ENCODE data around the gene SLC9A6. TPM values are rescaled to one million over a fixed set of nuclear protein-coding genes. Genes with fewer than 3 reads are reported as not detected.

SLC9A6 gene
- total and polyA plus RNA-seq, 9 of the 15 experiments (the other 6 are each of a cell fraction or from before 2014, with no cell fraction given), result 3.7 to 13.9 (median 9.9) TPM

- in situ Hi-C loops (cut with MboI) (loop anchor here (25.0 kb wide), 2 partner anchors 132 to 657 kb away; no protein-coding TSS in a partner anchor), intact Hi-C loops (cut with micrococcal nuclease) (loop anchor here (10.0 kb wide), 1 partner anchor 664 kb away; no protein-coding TSS in a partner anchor)
- Histone ChIP-seq H2AFZ (ENCODE audit: low read depth, low read length) (no peak overlapping the region), H3K79me2 (ENCODE audit: control insufficient read depth, insufficient read depth, low read length) (no peaks in the 10 kb centered on the region), H3K4me1 (replicated peaks in 1 of 2; ENCODE audit: control insufficient read depth in 2 of 2, insufficient read depth in 2 of 2, low read length in 2 of 2) (no peaks in the 10 kb centered on the region), H3K27ac (ENCODE audit: extremely low read depth, low read depth, low read length) (no peak overlapping the region), H4K20me1 (replicated peaks; ENCODE audit: control insufficient read depth, insufficient read depth, low read length) (no peaks in the 10 kb centered on the region; the same call in 1 of the 2 replicates), H3K9ac (ENCODE audit: insufficient read depth in 1 of 2, low read depth in 2 of 2, low read length in 2 of 2) (no peak overlapping the region), H3K27me3 (ENCODE audit: control insufficient read depth in 2 of 2, insufficient read depth in 2 of 2, low read length in 2 of 2) (no peaks in the 10 kb centered on the region), H3K4me2 (ENCODE audit: insufficient read depth, low read length) (no peak overlapping the region), H3K9me3 (replicated peaks; ENCODE audit: control insufficient read depth, insufficient read depth, low read depth, low read length) (no peaks in the 10 kb centered on the region), H3K36me3 (ENCODE audit: control insufficient read depth, insufficient read depth, low read length) (peaks cover 26% of the 10 kb centered on the region; the same call in 1 of the 3 replicates), H3K9me1 (ENCODE audit: control insufficient read depth, insufficient read depth, low read length) (no peaks in the 10 kb centered on the region), H3K4me3 (no peak overlapping the region)
- no TSS peak for BruUV-seq (replicated peaks)
- no peak for ATAC-seq
- DNase-seq (ENCODE audit: extremely low read depth in 1 of 4, low spot score in 3 of 4), result no peak
- 80% methylated on average over 9 of the region's 9 CpGs for WGBS (ENCODE audit: insufficient coverage, low coverage, missing lambda C conversion rate)
- no peak for FAIRE-seq
- POLR2A ChIA-PET, result no interaction called here
- CTCF ChIA-PET (ENCODE audit: low intra/inter-chr PET ratio), result no interaction called here
- no peak for TF ChIP-seq UBTF (IDR thresholded peaks at IDR 0.05; ENCODE audit: borderline replicate concordance in 1 of 2, low read depth in 2 of 2, low read length in 2 of 2)
- TF ChIP-seq TEAD2 (tag; IDR thresholded peaks at IDR 0.05), result no peak
- no peak for TF ChIP-seq NFYB (IDR thresholded peaks at IDR 0.05; ENCODE audit: extremely low read depth, insufficient read length)
- no peak for TF ChIP-seq PBX2 (CRISPR knock-in tag; IDR thresholded peaks at IDR 0.05; ENCODE audit: low read depth)
- no peak for TF ChIP-seq PBX2 (tag; conservative IDR thresholded peaks at IDR 0.05; ENCODE audit: low read depth)
- no peak for TF ChIP-seq FOXA3 (CRISPR knock-in tag; conservative IDR thresholded peaks at IDR 0.05 in 1 of 2, IDR thresholded peaks at IDR 0.05 in 1 of 2)
- no peak for TF ChIP-seq ZKSCAN8 (CRISPR knock-in tag; IDR thresholded peaks at IDR 0.05)
- no peak for TF ChIP-seq HOMEZ (CRISPR knock-in tag; IDR thresholded peaks at IDR 0.05)
- TF ChIP-seq ZSCAN32 (CRISPR knock-in tag; IDR thresholded peaks at IDR 0.05), result no peak
- TF ChIP-seq ZNF778 (CRISPR knock-in tag; IDR thresholded peaks at IDR 0.05), result no peak
- TF ChIP-seq ATF7 (IDR thresholded peaks at IDR 0.05), result no peak
- TF ChIP-seq RNF2 (IDR thresholded peaks at IDR 0.05), result no peak
- no peak for TF ChIP-seq ELK3 (CRISPR knock-in tag; IDR thresholded peaks at IDR 0.05)
These were observed 45.3 kb downstream of the SLC9A6 start for GRCh38 chrX:136030303-136031191.

All from K562 (cell line).